Nephron (organoid): ENCODE results near the gene SPATS2.

Experiments
- H3K27ac Mint-ChIP-seq, 3 experiments: 2 replicates each; pipeline ENCODE4 v1.8.0; 2020; ENCODE audit warnings: mixed read lengths in 3 of 3, mild to moderate bottlenecking in 2 of 3, moderate library complexity in 1 of 3
- H3K27me3 Mint-ChIP-seq: 2 replicates; pipeline ENCODE4 v1.8.0; 2021; ENCODE audit warnings: low read depth, mild to moderate bottlenecking, moderate library complexity, mixed read lengths
- H3K36me3 Mint-ChIP-seq: 2 replicates; pipeline ENCODE4 v1.8.0; 2020; ENCODE audit warnings: low read depth, mixed read lengths
- H3K4me1 Mint-ChIP-seq: 2 replicates; pipeline ENCODE4 v1.8.0; 2020; ENCODE audit warnings: mixed read lengths
- H3K4me3 Mint-ChIP-seq, 3 experiments: 2 replicates each; pipeline ENCODE4 v1.8.0; 2020; ENCODE audit warnings: mild to moderate bottlenecking in 3 of 3, mixed read lengths in 3 of 3, moderate library complexity in 2 of 3
- H3K9me3 Mint-ChIP-seq: 2 replicates; pipeline ENCODE4 v1.8.0; 2020; ENCODE audit warnings: mixed read lengths
- TF ChIP-seq, protein P1 (sequence below), 3 experiments: fragments of 200-600 bp; sonication (generic); IDR thresholded peaks; one replicate each; pipeline ENCODE4 v1.5.0; 2021; ENCODE audit warnings: antibody characterized with exemption in 3 of 3; ENCODE audit not compliant: unreplicated experiment in 3 of 3

Gene SPATS2

GRCh38 chr12:49543221-49543913 is 176.1 kb downstream of the SPATS2 start:
- no peak overlapping the region for H3K27ac Mint-ChIP-seq
- H3K4me1 Mint-ChIP-seq = peaks cover 12% of the 10 kb centered on the region
- peaks cover 89% of the 10 kb centered on the region for H3K27me3 Mint-ChIP-seq
- no peak overlapping the region for H3K4me3 Mint-ChIP-seq
- no peaks in the 10 kb centered on the region for H3K36me3 Mint-ChIP-seq
- TF ChIP-seq, protein P1, sequence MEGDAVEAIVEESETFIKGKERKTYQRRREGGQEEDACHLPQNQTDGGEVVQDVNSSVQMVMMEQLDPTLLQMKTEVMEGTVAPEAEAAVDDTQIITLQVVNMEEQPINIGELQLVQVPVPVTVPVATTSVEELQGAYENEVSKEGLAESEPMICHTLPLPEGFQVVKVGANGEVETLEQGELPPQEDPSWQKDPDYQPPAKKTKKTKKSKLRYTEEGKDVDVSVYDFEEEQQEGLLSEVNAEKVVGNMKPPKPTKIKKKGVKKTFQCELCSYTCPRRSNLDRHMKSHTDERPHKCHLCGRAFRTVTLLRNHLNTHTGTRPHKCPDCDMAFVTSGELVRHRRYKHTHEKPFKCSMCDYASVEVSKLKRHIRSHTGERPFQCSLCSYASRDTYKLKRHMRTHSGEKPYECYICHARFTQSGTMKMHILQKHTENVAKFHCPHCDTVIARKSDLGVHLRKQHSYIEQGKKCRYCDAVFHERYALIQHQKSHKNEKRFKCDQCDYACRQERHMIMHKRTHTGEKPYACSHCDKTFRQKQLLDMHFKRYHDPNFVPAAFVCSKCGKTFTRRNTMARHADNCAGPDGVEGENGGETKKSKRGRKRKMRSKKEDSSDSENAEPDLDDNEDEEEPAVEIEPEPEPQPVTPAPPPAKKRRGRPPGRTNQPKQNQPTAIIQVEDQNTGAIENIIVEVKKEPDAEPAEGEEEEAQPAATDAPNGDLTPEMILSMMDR (IDR thresholded peaks at IDR 0.05; ENCODE audit: unreplicated experiment in 3 of 3) = no peak
- no peaks in the 10 kb centered on the region for H3K9me3 Mint-ChIP-seq

- H3K4me1 Mint-ChIP-seq = peaks cover 12% of the 10 kb centered on the region
Measured at GRCh38 chr12:49543914-49544815, 176.9 kb downstream of the SPATS2 start.

GRCh38 chr12:49545815-49546214 is 178.6 kb downstream of the SPATS2 start:
- no peak overlapping the region for H3K27ac Mint-ChIP-seq
- H3K27me3 Mint-ChIP-seq = peaks cover 91% of the 10 kb centered on the region
- H3K9me3 Mint-ChIP-seq = no peaks in the 10 kb centered on the region

More at GRCh38 chr12:49543914-49544815, 176.9 kb downstream of the SPATS2 start:
- Mint-ChIP-seq H3K4me3 (no peak overlapping the region), H3K9me3 (no peaks in the 10 kb centered on the region), H3K27me3 (peaks cover 95% of the 10 kb centered on the region), H3K27ac (no peak overlapping the region), H3K36me3 (no peaks in the 10 kb centered on the region)
- TF ChIP-seq, protein P1 (IDR thresholded peaks at IDR 0.05; ENCODE audit: unreplicated experiment in 3 of 3) = no peak

GRCh38 chr12:49546481-49546880 is 179.2 kb downstream of the SPATS2 start:
- no peak overlapping the region for H3K27ac Mint-ChIP-seq
- H3K36me3 Mint-ChIP-seq = no peaks in the 10 kb centered on the region
- TF ChIP-seq, protein P1 (IDR thresholded peaks at IDR 0.05; ENCODE audit: unreplicated experiment in 3 of 3) = no peak
- no peaks in the 10 kb centered on the region for H3K9me3 Mint-ChIP-seq
- peaks cover 88% of the 10 kb centered on the region for H3K27me3 Mint-ChIP-seq
- no peak overlapping the region for H3K4me3 Mint-ChIP-seq
- peaks cover 4% of the 10 kb centered on the region for H3K4me1 Mint-ChIP-seq

More at GRCh38 chr12:49545815-49546214, 178.6 kb downstream of the SPATS2 start:
- Mint-ChIP-seq H3K36me3 (no peaks in the 10 kb centered on the region), H3K4me3 (no peak overlapping the region), H3K4me1 (peaks cover 4% of the 10 kb centered on the region)
- TF ChIP-seq, protein P1 (IDR thresholded peaks at IDR 0.05; ENCODE audit: unreplicated experiment in 3 of 3) = no peak

GRCh38 chr12:49547090-49547690 is 179.9 kb downstream of the SPATS2 start:
- H3K36me3 Mint-ChIP-seq = no peaks in the 10 kb centered on the region
- H3K4me1 Mint-ChIP-seq = peaks cover 4% of the 10 kb centered on the region
- TF ChIP-seq, protein P1 (IDR thresholded peaks at IDR 0.05; ENCODE audit: unreplicated experiment in 3 of 3) = no peak
- no peak overlapping the region for H3K27ac Mint-ChIP-seq
- peaks cover 86% of the 10 kb centered on the region for H3K27me3 Mint-ChIP-seq
- H3K4me3 Mint-ChIP-seq = no peak overlapping the region
- H3K9me3 Mint-ChIP-seq = no peaks in the 10 kb centered on the region
